Kidney epithelial cell (primary cell): ENCODE results near the gene TRIM37. TPM values are rescaled to one million over a fixed set of nuclear protein-coding genes. Genes with fewer than 3 reads are reported as not detected.

Experiments
- DNase-seq: peaks from one replicate; pipeline ENCODE4 v3.0.0-alpha.2; 2010; ENCODE audit warnings: low read depth
- H3K27me3 ChIP-seq: 2 replicates; pipeline ENCODE4 v1.6.0; 2011; ENCODE audit warnings: low read length; ENCODE audit not compliant: control insufficient read depth, insufficient read depth
- H3K36me3 ChIP-seq: 2 replicates; pipeline ENCODE4 v1.5.1; 2011; ENCODE audit warnings: low read length; ENCODE audit not compliant: control insufficient read depth, insufficient read depth
- H3K4me3 ChIP-seq: 2 replicates; pipeline ENCODE4 v1.5.1; 2011; ENCODE audit warnings: low read depth, mild to moderate bottlenecking, control low read depth, low read length
- CTCF ChIP-seq: IDR thresholded peaks from 2 replicates; pipeline ENCODE4 v1.5.1; 2011; ENCODE audit warnings: mild to moderate bottlenecking, moderate library complexity, low read length, control low read depth, inconsistent platforms; ENCODE audit not compliant: insufficient read depth, poor library complexity, severe bottlenecking
- total RNA-seq: library from RNA; depleted of rRNA; stranded (reverse); fragments of >200 nt; gene quantifications from 2 replicates; pipeline ENCODE4 v1.2.3, GENCODE V29; 2015

Gene TRIM37
- total RNA-seq, 1 donor from 2014 or later = 30.2 TPM

- TF ChIP-seq CTCF = no peak
- H3K27me3 ChIP-seq = no peaks in the 10 kb centered on the region
- no peak overlapping the region for H3K4me3 ChIP-seq
- no peaks in the 10 kb centered on the region for H3K36me3 ChIP-seq
- DNase-seq = no peak
These were observed 121.3 kb downstream of the TRIM37 start for GRCh38 chr17:58985367-58985766.

- H3K36me3 ChIP-seq = no peaks in the 10 kb centered on the region
- no peaks in the 10 kb centered on the region for H3K27me3 ChIP-seq
- TF ChIP-seq CTCF = no peak
- no peak for DNase-seq
- no peak overlapping the region for H3K4me3 ChIP-seq
These were observed 124.1 kb downstream of the TRIM37 start for GRCh38 chr17:58982626-58983025.

GRCh38 chr17:58980706-58981481, 125.8 kb downstream of the TRIM37 start:
- H3K4me3 ChIP-seq = no peak overlapping the region
- TF ChIP-seq CTCF = no peak
- H3K36me3 ChIP-seq = no peaks in the 10 kb centered on the region
- H3K27me3 ChIP-seq = no peaks in the 10 kb centered on the region
- no peak for DNase-seq

- no peak for DNase-seq
- Histone ChIP-seq H3K27me3 (no peaks in the 10 kb centered on the region), H3K36me3 (no peaks in the 10 kb centered on the region), H3K4me3 (no peak overlapping the region)
- no peak for TF ChIP-seq CTCF
These were observed 130.1 kb downstream of the TRIM37 start for GRCh38 chr17:58976541-58976940.

- H3K27me3 ChIP-seq = no peaks in the 10 kb centered on the region
- H3K4me3 ChIP-seq = no peak overlapping the region
- H3K36me3 ChIP-seq = no peaks in the 10 kb centered on the region
- no peak for DNase-seq
- TF ChIP-seq CTCF = no peak
These were observed 132.3 kb downstream of the TRIM37 start for GRCh38 chr17:58974354-58974753.
